ENCODE results near the gene MRPS6. TPM values are rescaled to one million over a fixed set of nuclear protein-coding genes. Genes with fewer than 3 reads are reported as not detected.

MRPS6 gene
- total and polyA plus RNA-seq, 4 donors: 12.1 to 83.0 (median 17.0) TPM

- H3K4me1 ChIP-seq (ENCODE audit: control insufficient read depth in 4 of 4, insufficient read depth in 4 of 4, low read length in 3 of 4): peaks cover 0 to 18% (median 7%) of the 10 kb centered on the region in 4 donors
- no peak overlapping the region for H3K4me3 ChIP-seq (ENCODE audit: low read depth in 1 of 3, low read length in 3 of 3)
- whole genome bisulfite sequencing: 96% methylated on average over 7 of the region's 7 CpGs
- H3K36me3 ChIP-seq (ENCODE audit: control insufficient read depth in 4 of 4, insufficient read depth in 3 of 4, low read depth in 1 of 4, low read length in 3 of 4): no peaks in the 10 kb centered on the region
- no peaks in the 10 kb centered on the region for H3K27me3 ChIP-seq (ENCODE audit: control insufficient read depth in 4 of 4, insufficient read depth in 4 of 4, low read length in 3 of 4)
- no peak overlapping the region for H3K27ac ChIP-seq (ENCODE audit: low read depth in 1 of 2, low read length in 2 of 2)
- no peak for DNase-seq (ENCODE audit: low spot score)
- H3K9ac ChIP-seq (ENCODE audit: low read depth in 1 of 2, low read length in 2 of 2): no peak overlapping the region
- no peaks in the 10 kb centered on the region for H3K9me3 ChIP-seq (ENCODE audit: control insufficient read depth in 4 of 4, low read length in 3 of 4)
- TF ChIP-seq YY1 (IDR thresholded peaks at IDR 0.05) (no peak), EGR1 (IDR thresholded peaks at IDR 0.05; ENCODE audit: low read depth in 2 of 2) (no peak), ZBTB33 (IDR thresholded peaks at IDR 0.05) (no peak), JUND (IDR thresholded peaks at IDR 0.05) (no peak), NR2F2 (IDR thresholded peaks at IDR 0.05) (no peak)
- TF ChIP-seq, protein P1, sequence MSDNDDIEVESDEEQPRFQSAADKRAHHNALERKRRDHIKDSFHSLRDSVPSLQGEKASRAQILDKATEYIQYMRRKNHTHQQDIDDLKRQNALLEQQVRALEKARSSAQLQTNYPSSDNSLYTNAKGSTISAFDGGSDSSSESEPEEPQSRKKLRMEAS (IDR thresholded peaks at IDR 0.05): no peak
Measured at GRCh38 chr21:34109075-34109474, 35.7 kb downstream of the MRPS6 start.

DNA sequence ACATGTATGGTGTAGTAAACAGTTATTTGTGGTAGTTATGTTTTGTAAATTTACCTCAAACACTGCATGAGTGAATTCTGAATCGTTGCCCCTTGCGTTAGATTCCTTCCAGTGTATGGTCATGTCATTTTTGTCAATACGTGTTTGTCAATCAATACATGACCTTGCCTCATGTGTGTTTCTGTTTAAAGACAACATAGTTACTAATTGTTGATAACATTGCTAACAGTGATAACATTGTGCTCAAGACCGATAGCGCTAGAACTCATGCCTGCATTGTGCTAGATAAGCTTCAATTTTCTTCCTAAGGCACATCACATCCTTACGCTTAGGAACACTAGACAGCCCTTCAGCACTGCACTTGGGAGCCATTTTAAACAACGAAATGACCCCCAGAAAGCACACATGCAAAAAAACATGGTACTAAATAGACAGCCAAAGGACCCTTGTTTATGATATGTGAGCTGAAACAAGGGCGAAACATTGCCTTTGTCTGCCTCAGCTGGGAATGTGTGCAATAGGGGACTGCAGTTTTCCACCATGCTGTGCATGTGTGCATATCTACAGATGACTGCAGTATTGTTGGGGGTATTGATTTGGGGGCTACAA is 37.3 kb downstream of the MRPS6 start:
- Histone ChIP-seq H3K36me3 (ENCODE audit: control insufficient read depth in 4 of 4, insufficient read depth in 3 of 4, low read depth in 1 of 4, low read length in 3 of 4) (no peaks in the 10 kb centered on the region), H3K27ac (ENCODE audit: low read depth in 1 of 2, low read length in 2 of 2) (no peak overlapping the region), H3K9ac (ENCODE audit: low read depth in 1 of 2, low read length in 2 of 2) (no peak overlapping the region), H3K4me3 (ENCODE audit: low read depth in 1 of 3, low read length in 3 of 3) (no peak overlapping the region), H3K9me3 (ENCODE audit: control insufficient read depth in 4 of 4, low read length in 3 of 4) (no peaks in the 10 kb centered on the region), H3K4me1 (ENCODE audit: control insufficient read depth in 4 of 4, insufficient read depth in 4 of 4, low read length in 3 of 4) (peaks cover 0 to 19% (median 7%) of the 10 kb centered on the region in 4 donors), H3K27me3 (ENCODE audit: control insufficient read depth in 4 of 4, insufficient read depth in 4 of 4, low read length in 3 of 4) (no peaks in the 10 kb centered on the region)
- DNase-seq (ENCODE audit: low spot score): no peak
- TF ChIP-seq FOXA1 (IDR thresholded peaks at IDR 0.05) (no peak), JUND (IDR thresholded peaks at IDR 0.05) (no peak), REST (IDR thresholded peaks at IDR 0.05) (no peak), GABPA (IDR thresholded peaks at IDR 0.05 in 1 of 2, conservative IDR thresholded peaks at IDR 0.05 in 1 of 2) (no peak), TAF1 (conservative IDR thresholded peaks at IDR 0.05) (no peak), ZBTB33 (IDR thresholded peaks at IDR 0.05) (no peak), RXRA (IDR thresholded peaks at IDR 0.05) (no peak)
- TF ChIP-seq, protein P2, sequence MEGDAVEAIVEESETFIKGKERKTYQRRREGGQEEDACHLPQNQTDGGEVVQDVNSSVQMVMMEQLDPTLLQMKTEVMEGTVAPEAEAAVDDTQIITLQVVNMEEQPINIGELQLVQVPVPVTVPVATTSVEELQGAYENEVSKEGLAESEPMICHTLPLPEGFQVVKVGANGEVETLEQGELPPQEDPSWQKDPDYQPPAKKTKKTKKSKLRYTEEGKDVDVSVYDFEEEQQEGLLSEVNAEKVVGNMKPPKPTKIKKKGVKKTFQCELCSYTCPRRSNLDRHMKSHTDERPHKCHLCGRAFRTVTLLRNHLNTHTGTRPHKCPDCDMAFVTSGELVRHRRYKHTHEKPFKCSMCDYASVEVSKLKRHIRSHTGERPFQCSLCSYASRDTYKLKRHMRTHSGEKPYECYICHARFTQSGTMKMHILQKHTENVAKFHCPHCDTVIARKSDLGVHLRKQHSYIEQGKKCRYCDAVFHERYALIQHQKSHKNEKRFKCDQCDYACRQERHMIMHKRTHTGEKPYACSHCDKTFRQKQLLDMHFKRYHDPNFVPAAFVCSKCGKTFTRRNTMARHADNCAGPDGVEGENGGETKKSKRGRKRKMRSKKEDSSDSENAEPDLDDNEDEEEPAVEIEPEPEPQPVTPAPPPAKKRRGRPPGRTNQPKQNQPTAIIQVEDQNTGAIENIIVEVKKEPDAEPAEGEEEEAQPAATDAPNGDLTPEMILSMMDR (IDR thresholded peaks at IDR 0.05; ENCODE audit: low read depth, low read length, missing input control): no peak
- TF ChIP-seq, protein P1 (IDR thresholded peaks at IDR 0.05): no peak
- 66% methylated on average over 8 of the region's 8 CpGs for WGBS

Measured in liver (tissue), 9 donors.